HepG2 (cell line): Measurements from ENCODE around the gene TSKU. TPM values are rescaled to one million over a fixed set of nuclear protein-coding genes. Genes with fewer than 3 reads are reported as not detected.
A peak's percentile ranks its signal among the peaks of the same experiment; 100 is the strongest.

Source experiments
- ATF7-NPFF ChIP-seq: sonication (generic); formaldehyde crosslinking; IDR thresholded peaks from 2 replicates; pipeline ENCODE4 v1.8.1; 2023; ENCODE audit warnings: mild to moderate bottlenecking, low read depth, missing genetic modification reagents, moderate library complexity
- CCAR2 ChIP-seq: fragments of 200-400 bp; formaldehyde crosslinking; optimal IDR thresholded peaks from 2 replicates; pipeline ENCODE3; 2018; ENCODE audit warnings: low read depth, mild to moderate bottlenecking, low read length, moderate library complexity
- CCDC6 ChIP-seq: sonication (generic); formaldehyde crosslinking; IDR thresholded peaks from 2 replicates; pipeline ENCODE4 v1.8.1; 2022; ENCODE audit warnings: mild to moderate bottlenecking, missing genetic modification reagents, moderate library complexity
- DNMT1 ChIP-seq: sonication (generic); formaldehyde crosslinking; IDR thresholded peaks from 2 replicates; pipeline ENCODE4 v1.5.1; 2020; ENCODE audit warnings: mild to moderate bottlenecking, missing genetic modification reagents
- ELF4 ChIP-seq: sonication (generic); formaldehyde crosslinking; IDR thresholded peaks from 2 replicates; pipeline ENCODE4 v1.5.0; 2020; ENCODE audit warnings: missing genetic modification reagents, mild to moderate bottlenecking, moderate library complexity, borderline replicate concordance
- GATAD2A ChIP-seq: IDR thresholded peaks from 2 replicates; pipeline ENCODE4 v1.6.1; 2016
- IRX3 ChIP-seq: sonication (generic); formaldehyde crosslinking; IDR thresholded peaks from 2 replicates; pipeline ENCODE4 v1.8.1; 2023; ENCODE audit warnings: mild to moderate bottlenecking, low read depth, missing genetic modification reagents, borderline replicate concordance
- KLF15 ChIP-seq: sonication (generic); formaldehyde crosslinking; IDR thresholded peaks from 2 replicates; pipeline ENCODE4 v1.8.1; 2023; ENCODE audit warnings: borderline replicate concordance, mild to moderate bottlenecking, inconsistent platforms, missing genetic modification reagents, mixed read lengths
- MXI1 ChIP-seq: IDR thresholded peaks from 3 replicates; pipeline ENCODE4 v1.6.1; 2012; ENCODE audit warnings: low read depth, low read length, inconsistent platforms, borderline replicate concordance
- NFYB ChIP-seq: sonication (generic); formaldehyde crosslinking; IDR thresholded peaks from 2 replicates; pipeline ENCODE4 v1.4.0; 2020; ENCODE audit warnings: missing genetic modification reagents
- RAD21 ChIP-seq: fragments of 450-650 bp; formaldehyde crosslinking; IDR thresholded peaks from 2 replicates; pipeline ENCODE4 v1.5.0; 2020; ENCODE audit warnings: mild to moderate bottlenecking
- YY1 ChIP-seq: IDR thresholded peaks from 2 replicates; pipeline ENCODE4 v1.6.1; 2011; ENCODE audit warnings: low read length, low read depth, moderate library complexity, mild to moderate bottlenecking; ENCODE audit not compliant: insufficient read depth, insufficient replicate concordance
- ZBTB20 ChIP-seq: sonication (generic); formaldehyde crosslinking; IDR thresholded peaks from 2 replicates; pipeline ENCODE4 v1.8.1; 2023; ENCODE audit warnings: missing genetic modification reagents, low read depth, mild to moderate bottlenecking, borderline replicate concordance
- ZFAT ChIP-seq: sonication (generic); formaldehyde crosslinking; conservative IDR thresholded peaks from 2 replicates; pipeline ENCODE4 v1.8.1; 2023; ENCODE audit warnings: missing genetic modification reagents, inconsistent platforms
- ZFP1 ChIP-seq: IDR thresholded peaks from 2 replicates; pipeline ENCODE4 v1.6.1; 2016
- ZNF33B ChIP-seq: sonication (generic); formaldehyde crosslinking; IDR thresholded peaks from 2 replicates; pipeline ENCODE4 v1.5.1; 2020; ENCODE audit warnings: mild to moderate bottlenecking, missing genetic modification reagents
- ZNF367 ChIP-seq: sonication (generic); formaldehyde crosslinking; IDR thresholded peaks from 2 replicates; pipeline ENCODE4 v1.4.0; 2020; ENCODE audit warnings: missing genetic modification reagents, borderline replicate concordance
- ZNF468 ChIP-seq: sonication (generic); formaldehyde crosslinking; IDR thresholded peaks from 2 replicates; pipeline ENCODE4 v1.8.0; 2022; ENCODE audit warnings: mild to moderate bottlenecking, moderate library complexity, missing genetic modification reagents
- ZNF501 ChIP-seq: sonication (generic); formaldehyde crosslinking; IDR thresholded peaks from 2 replicates; pipeline ENCODE4 v1.5.1; 2020; ENCODE audit warnings: mild to moderate bottlenecking, moderate library complexity, missing genetic modification reagents
- ZNF567 ChIP-seq: sonication (generic); formaldehyde crosslinking; IDR thresholded peaks from 2 replicates; pipeline ENCODE4 v1.8.1; 2023; ENCODE audit warnings: mild to moderate bottlenecking, missing genetic modification reagents, borderline replicate concordance
- ZNF644 ChIP-seq: IDR thresholded peaks from 2 replicates; pipeline ENCODE4 v1.6.1; 2016; ENCODE audit warnings: low read depth
- ZNF75D ChIP-seq: sonication (generic); formaldehyde crosslinking; IDR thresholded peaks from 2 replicates; pipeline ENCODE4 v1.8.1; 2023; ENCODE audit warnings: missing genetic modification reagents, mild to moderate bottlenecking, borderline replicate concordance
- ZNF777 ChIP-seq: sonication (generic); formaldehyde crosslinking; IDR thresholded peaks from 2 replicates; pipeline ENCODE4 v1.4.0; 2020; ENCODE audit warnings: missing genetic modification reagents
- ZNF781 ChIP-seq: sonication (generic); formaldehyde crosslinking; IDR thresholded peaks from 2 replicates; pipeline ENCODE4 v1.5.1; 2020; ENCODE audit warnings: borderline replicate concordance, mild to moderate bottlenecking, missing genetic modification reagents; ENCODE audit errors: not compliant biosample characterization
- ZNF790 ChIP-seq: sonication (generic); formaldehyde crosslinking; IDR thresholded peaks from 2 replicates; pipeline ENCODE4 v1.8.0; 2022; ENCODE audit warnings: missing genetic modification reagents, mild to moderate bottlenecking, borderline replicate concordance
- ZSCAN31 ChIP-seq: sonication (generic); formaldehyde crosslinking; IDR thresholded peaks from 2 replicates; pipeline ENCODE4 v1.5.0; 2020; ENCODE audit warnings: low read depth, mild to moderate bottlenecking, missing genetic modification reagents
- polyA plus RNA-seq, 8 experiments: library from polyadenylated mRNA; depleted of rRNA in 3 of 8; stranded (reverse) in 7 of 8; unstranded in 1 of 8; fragments of >200 nt; fragmentation: Illumina TruSeq in 4 of 8; extraction: Trizol in 4 of 8; gene quantifications; 2 replicates each; pipeline versions ENCODE4 v1.2.1 to v1.2.3, GENCODE V29; 2011 to 2016; ENCODE audit warnings: low read depth in 4 of 8, missing spikeins in 1 of 8, mixed read lengths in 1 of 8; ENCODE audit not compliant: insufficient read depth in 1 of 8
- total RNA-seq, 5 experiments: library from RNA; depleted of rRNA; stranded (reverse); fragments of >200 nt; fragmentation: Illumina TruSeq; extraction: Trizol; gene quantifications; 2 replicates each; pipeline ENCODE4 v1.2.3, GENCODE V29; 2016; ENCODE audit warnings: low read depth in 1 of 5
- TF ChIP-seq, protein P1 (sequence below): sonication (generic); formaldehyde crosslinking; IDR thresholded peaks from 2 replicates; pipeline ENCODE4 v1.4.0; 2020; ENCODE audit warnings: mild to moderate bottlenecking, missing genetic modification reagents
- TF ChIP-seq, protein P2 (sequence below): sonication (generic); formaldehyde crosslinking; conservative IDR thresholded peaks from 2 replicates; pipeline ENCODE4 v1.4.0; 2020; ENCODE audit warnings: missing genetic modification reagents
- TF ChIP-seq, protein P3 (sequence below): sonication (generic); formaldehyde crosslinking; IDR thresholded peaks from 2 replicates; pipeline ENCODE4 v1.4.0; 2020; ENCODE audit warnings: missing genetic modification reagents

The TSKU gene
- total and polyA plus RNA-seq, 2 of the 13 experiments (the other 11 are each of a cell fraction or from before 2014, with no cell fraction given) = 20.3 to 21.4 TPM

DNA sequence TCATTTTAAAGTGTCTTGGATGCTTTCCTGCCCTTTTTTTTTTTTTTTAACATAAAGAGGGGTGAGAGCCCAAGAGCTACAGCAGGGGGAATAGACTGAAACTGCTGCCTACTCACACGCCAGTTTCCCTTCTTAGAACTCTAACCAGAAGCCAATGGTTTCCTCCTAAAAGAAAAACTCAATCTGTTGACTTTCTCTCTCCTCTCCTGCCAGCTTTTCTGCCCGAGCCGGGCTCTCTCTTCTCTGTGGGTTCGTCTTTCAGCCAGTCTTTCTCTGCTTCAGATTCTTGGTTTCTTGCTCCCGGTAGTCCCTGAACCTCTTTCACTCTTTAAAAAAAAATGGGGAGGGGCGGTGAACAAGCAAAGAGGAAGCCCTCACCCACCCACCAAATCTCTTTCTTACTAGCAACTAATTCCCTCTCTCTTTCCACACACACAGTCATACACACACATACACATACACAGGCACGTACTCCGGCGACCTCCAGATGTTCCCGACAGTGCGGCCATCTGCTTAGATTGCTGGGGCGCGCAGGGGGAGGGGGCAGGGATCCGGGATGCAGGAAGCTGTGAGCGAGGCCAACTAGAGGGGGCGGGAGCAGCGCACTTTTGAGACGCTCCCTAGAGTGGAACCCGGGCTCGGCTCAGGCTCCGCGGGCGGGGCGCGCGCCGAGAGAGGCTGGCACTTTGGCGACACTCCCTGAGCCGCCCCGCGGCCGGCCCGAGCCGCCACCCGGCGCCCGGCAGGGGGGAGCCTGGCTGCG lies 444 bp upstream of the TSKU start (continued):
- TF ChIP-seq, protein P1, sequence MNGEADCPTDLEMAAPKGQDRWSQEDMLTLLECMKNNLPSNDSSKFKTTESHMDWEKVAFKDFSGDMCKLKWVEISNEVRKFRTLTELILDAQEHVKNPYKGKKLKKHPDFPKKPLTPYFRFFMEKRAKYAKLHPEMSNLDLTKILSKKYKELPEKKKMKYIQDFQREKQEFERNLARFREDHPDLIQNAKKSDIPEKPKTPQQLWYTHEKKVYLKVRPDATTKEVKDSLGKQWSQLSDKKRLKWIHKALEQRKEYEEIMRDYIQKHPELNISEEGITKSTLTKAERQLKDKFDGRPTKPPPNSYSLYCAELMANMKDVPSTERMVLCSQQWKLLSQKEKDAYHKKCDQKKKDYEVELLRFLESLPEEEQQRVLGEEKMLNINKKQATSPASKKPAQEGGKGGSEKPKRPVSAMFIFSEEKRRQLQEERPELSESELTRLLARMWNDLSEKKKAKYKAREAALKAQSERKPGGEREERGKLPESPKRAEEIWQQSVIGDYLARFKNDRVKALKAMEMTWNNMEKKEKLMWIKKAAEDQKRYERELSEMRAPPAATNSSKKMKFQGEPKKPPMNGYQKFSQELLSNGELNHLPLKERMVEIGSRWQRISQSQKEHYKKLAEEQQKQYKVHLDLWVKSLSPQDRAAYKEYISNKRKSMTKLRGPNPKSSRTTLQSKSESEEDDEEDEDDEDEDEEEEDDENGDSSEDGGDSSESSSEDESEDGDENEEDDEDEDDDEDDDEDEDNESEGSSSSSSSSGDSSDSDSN (CRISPR knock-in tag) = no peak; the same call in 1 of the 2 replicates
- TF ChIP-seq NFYB (CRISPR knock-in tag) (no peak), ZFP1 (CRISPR knock-in tag) (no peak), IRX3 (CRISPR knock-in tag) (no peak), KLF15 (CRISPR knock-in tag) (no peak), ZFAT (no peak), ZBTB20 (CRISPR knock-in tag) (no peak), ELF4 (no peak), ZSCAN31 (CRISPR knock-in tag) (0 out of 2 replicates have a peak, but pooled peaks have one; percentile 49), ZNF567 (no peak), ZNF644 (CRISPR knock-in tag) (no peak), GATAD2A (CRISPR knock-in tag) (peak; percentile 68), ZNF501 (CRISPR knock-in tag) (peak; percentile 55; the same call in 1 of the 2 replicates), ZNF468 (no peak), DNMT1 (CRISPR knock-in tag) (no peak), ZNF777 (CRISPR knock-in tag) (no peak), ZNF33B (no peak), ZNF75D (CRISPR knock-in tag) (no peak), ZNF790 (CRISPR knock-in tag) (peak; percentile 79; the same call in 1 of the 2 replicates), RAD21 (peak; percentile 56; the same call in 1 of the 2 replicates), ZNF781 (CRISPR knock-in tag) (no peak), MXI1 (peak; percentile 43; the same call in 2 of the 3 replicates), YY1 (peak; percentile 87), ATF7-NPFF (CRISPR knock-in tag) (peak; percentile 46; the same call in 1 of the 2 replicates), CCDC6 (CRISPR knock-in tag) (no peak), CCAR2 (no peak), ZNF367 (CRISPR knock-in tag) (no peak)
- TF ChIP-seq, protein P2, sequence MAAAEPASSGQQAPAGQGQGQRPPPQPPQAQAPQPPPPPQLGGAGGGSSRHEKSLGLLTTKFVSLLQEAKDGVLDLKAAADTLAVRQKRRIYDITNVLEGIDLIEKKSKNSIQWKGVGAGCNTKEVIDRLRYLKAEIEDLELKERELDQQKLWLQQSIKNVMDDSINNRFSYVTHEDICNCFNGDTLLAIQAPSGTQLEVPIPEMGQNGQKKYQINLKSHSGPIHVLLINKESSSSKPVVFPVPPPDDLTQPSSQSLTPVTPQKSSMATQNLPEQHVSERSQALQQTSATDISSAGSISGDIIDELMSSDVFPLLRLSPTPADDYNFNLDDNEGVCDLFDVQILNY (CRISPR knock-in tag) = peak; percentile 22; the same call in 1 of the 2 replicates
- TF ChIP-seq, protein P3, sequence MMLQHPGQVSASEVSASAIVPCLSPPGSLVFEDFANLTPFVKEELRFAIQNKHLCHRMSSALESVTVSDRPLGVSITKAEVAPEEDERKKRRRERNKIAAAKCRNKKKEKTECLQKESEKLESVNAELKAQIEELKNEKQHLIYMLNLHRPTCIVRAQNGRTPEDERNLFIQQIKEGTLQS (CRISPR knock-in tag) = no peak
